Measurements from ENCODE around the gene LY6G6D.
A peak's percentile ranks its signal among the peaks of the same experiment; 100 is the strongest.
"Not testable (repeated sequence)": the region's sequence is repeated elsewhere in the genome, so short reads cannot be mapped to it uniquely, and the experiment has no call there.

Gene LY6G6D

GRCh38 chr6:31706599-31706998, 8.5 kb upstream of the LY6G6D start, which contains the start of gene LY6G6F:
LY6G6F (plus strand) TSS chr6:31706866; CDS start chr6:31706907, 41 bp downstream.
- H3K27me3 Mint-ChIP-seq (ENCODE audit: low read depth, poor library complexity) = peaks cover 7% of the 10 kb centered on the region
- no peaks in the 10 kb centered on the region for H3K36me3 Mint-ChIP-seq (ENCODE audit: low read depth)
- H3K9me3 Mint-ChIP-seq = no peaks in the 10 kb centered on the region
- H3K27ac Mint-ChIP-seq = no peak within 1 kb of the TSS
- H3K4me3 Mint-ChIP-seq = no peak within 1 kb of the TSS
- H3K4me1 Mint-ChIP-seq = peaks cover 36% of the 10 kb centered on the region
- TF ChIP-seq CTCF (IDR thresholded peaks at IDR 0.05) = no peak
- DNase-seq = no peak

GRCh38 chr6:31707701-31708100, 7.4 kb upstream of the LY6G6D start:
- H3K4me1 Mint-ChIP-seq = peaks cover 37% of the 10 kb centered on the region
- H3K9me3 Mint-ChIP-seq = no peaks in the 10 kb centered on the region
- no peak for DNase-seq
- peaks cover 4% of the 10 kb centered on the region for H3K27me3 Mint-ChIP-seq (ENCODE audit: low read depth, poor library complexity)
- no peaks in the 10 kb centered on the region for H3K36me3 Mint-ChIP-seq (ENCODE audit: low read depth)
- H3K4me3 Mint-ChIP-seq = no peak overlapping the region
- no peak for TF ChIP-seq CTCF (IDR thresholded peaks at IDR 0.05)
- no peak overlapping the region for H3K27ac Mint-ChIP-seq

- no peak overlapping the region for H3K4me3 Mint-ChIP-seq
- no peak for DNase-seq
- H3K27ac Mint-ChIP-seq = no peak overlapping the region
- peaks cover 4% of the 10 kb centered on the region for H3K27me3 Mint-ChIP-seq (ENCODE audit: low read depth, poor library complexity)
- no peaks in the 10 kb centered on the region for H3K36me3 Mint-ChIP-seq (ENCODE audit: low read depth)
- H3K9me3 Mint-ChIP-seq = no peaks in the 10 kb centered on the region
- no peak for TF ChIP-seq CTCF (IDR thresholded peaks at IDR 0.05)
- H3K4me1 Mint-ChIP-seq = peaks cover 41% of the 10 kb centered on the region
These were observed 6.9 kb upstream of the LY6G6D start for GRCh38 chr6:31708224-31708623.

DNA sequence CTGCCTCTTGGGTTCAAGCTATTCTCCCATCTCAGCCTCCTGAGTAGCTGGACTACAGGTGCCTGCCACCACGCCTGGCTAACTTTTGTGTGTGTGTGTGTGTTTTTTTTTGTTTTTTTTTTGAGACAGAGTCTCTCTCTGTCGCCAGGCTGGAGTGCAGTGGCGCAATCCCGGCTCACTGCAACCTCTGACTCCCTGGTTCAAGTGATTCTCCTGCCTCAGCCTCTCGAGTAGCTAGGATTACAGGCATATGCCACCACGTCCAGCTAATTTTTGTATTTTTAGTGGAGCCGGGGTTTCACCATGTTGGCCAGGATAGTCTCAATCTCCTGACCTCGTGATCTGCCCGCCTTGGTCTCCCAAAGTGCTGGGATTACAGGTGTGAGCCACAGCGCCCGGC, 6.0 kb upstream of the LY6G6D start:
- H3K27me3 Mint-ChIP-seq (ENCODE audit: low read depth, poor library complexity); H3K9me3 Mint-ChIP-seq; DNase-seq; H3K27ac Mint-ChIP-seq; H3K4me3 Mint-ChIP-seq; H3K36me3 Mint-ChIP-seq (ENCODE audit: low read depth): not testable (repeated sequence)
- peaks cover 47% of the 10 kb centered on the region for H3K4me1 Mint-ChIP-seq

DNA sequence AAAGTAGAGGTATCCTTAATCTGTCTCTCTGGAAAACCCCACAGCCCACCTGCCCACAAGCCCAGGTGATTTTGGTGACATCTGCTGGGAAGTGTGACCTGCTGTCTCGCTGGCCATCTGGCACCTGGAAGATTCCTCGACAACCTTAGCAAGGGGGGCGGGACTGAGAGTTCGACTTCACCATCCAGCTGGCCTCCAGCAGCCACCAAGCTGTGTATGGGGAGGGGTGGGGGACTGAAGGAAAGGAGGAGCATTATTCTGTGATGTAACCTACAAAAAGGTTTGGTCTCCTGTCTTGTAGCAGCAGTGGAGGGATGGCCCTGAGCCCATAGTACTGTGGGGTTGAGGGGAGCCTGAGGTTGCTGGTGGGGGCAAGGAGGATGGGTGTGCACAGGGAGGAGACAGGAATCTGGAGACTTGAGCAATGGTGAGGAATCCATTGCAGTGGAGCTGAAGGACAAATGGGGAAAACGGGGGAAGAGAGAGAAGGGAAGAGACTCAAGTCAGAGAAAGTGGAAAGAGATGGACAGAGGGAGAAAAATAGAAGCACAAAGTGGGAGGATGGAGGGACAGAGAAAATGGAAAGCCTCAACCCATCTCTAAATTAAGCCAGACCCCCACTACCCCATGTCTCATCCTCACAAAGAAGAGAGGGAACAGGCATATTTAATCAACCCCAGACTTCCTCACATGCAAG, 4.5 kb upstream of the LY6G6D start:
- no peak for DNase-seq
- Mint-ChIP-seq H3K4me1 (peaks cover 62% of the 10 kb centered on the region), H3K4me3 (no peak overlapping the region), H3K27ac (no peak overlapping the region), H3K36me3 (ENCODE audit: low read depth) (no peaks in the 10 kb centered on the region), H3K27me3 (ENCODE audit: low read depth, poor library complexity) (peaks cover 4% of the 10 kb centered on the region), H3K9me3 (no peaks in the 10 kb centered on the region)
- TF ChIP-seq CTCF (IDR thresholded peaks at IDR 0.05) = no peak

DNA sequence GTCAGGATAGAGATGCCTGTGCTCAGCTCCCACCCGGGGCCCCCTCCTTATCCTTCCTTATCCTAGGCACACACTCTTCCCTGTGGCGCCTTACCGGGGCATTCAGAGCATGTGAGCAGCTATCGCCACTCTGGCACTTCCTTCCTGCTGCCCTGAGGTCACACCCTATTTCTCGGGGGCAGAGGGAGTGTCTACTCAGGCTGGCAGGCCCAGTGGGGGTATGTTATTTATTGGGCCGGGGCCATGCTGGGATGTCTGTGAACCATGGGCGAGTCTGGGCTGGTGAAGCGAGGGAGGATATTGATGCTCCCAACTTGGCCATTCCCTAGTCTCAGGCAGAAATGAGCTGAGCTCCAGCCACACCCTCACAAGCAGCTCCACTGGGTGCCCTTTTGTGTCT, 3.9 kb upstream of the LY6G6D start:
- peak overlapping the region; percentile 64 for H3K27ac Mint-ChIP-seq
- H3K27me3 Mint-ChIP-seq (ENCODE audit: low read depth, poor library complexity) = peaks cover 3% of the 10 kb centered on the region
- H3K36me3 Mint-ChIP-seq (ENCODE audit: low read depth) = no peaks in the 10 kb centered on the region
- DNase-seq = no peak
- H3K4me3 Mint-ChIP-seq = no peak overlapping the region
- TF ChIP-seq CTCF (IDR thresholded peaks at IDR 0.05) = no peak
- peaks cover 67% of the 10 kb centered on the region for H3K4me1 Mint-ChIP-seq
- no peaks in the 10 kb centered on the region for H3K9me3 Mint-ChIP-seq

All from nephron progenitor cell (in vitro differentiated cells).